ENCODE data around the gene OCRL. TPM values are rescaled to one million over a fixed set of nuclear protein-coding genes. Genes with fewer than 3 reads are reported as not detected.
A peak's percentile ranks its signal among the peaks of the same experiment; 100 is the strongest.
"Not testable (repeated sequence)": the region's sequence is repeated elsewhere in the genome, so short reads cannot be mapped to it uniquely, and the experiment has no call there.

Gene OCRL
- total RNA-seq, 5 donors from 2014 or later (not counting 1 experiment from before 2014, with no cell fraction given) = 2.2 to 4.6 (median 3.0) TPM

DNA sequence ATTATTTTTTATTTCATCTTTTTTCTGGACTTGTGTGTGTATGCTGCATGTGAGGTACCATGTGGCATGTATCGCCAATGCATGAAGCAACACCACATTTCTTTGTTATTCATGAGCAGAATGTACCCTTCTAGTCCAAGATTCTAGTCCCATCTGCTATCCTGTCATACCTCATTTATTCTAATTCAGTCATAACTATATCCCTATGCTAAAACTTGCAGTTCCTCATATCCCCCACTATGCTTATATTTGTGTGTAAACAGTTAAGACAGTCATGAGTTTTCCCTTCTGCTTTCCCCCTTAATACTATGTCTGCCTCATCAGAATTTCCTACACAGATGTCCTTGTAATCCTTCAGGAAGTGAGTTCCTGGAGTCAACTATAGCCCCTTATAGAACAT, 19.7 kb downstream of the OCRL start:
- ChIA-PET POLR2A (no interaction called here), CTCF (no interaction called here)
- no peak for DNase-seq
- Histone ChIP-seq H3K27ac (ENCODE audit: low read length) (no peak overlapping the region), H3K9me3 (no peaks in the 10 kb centered on the region), H3K27me3 (replicated peaks in 1 of 2; ENCODE audit: control insufficient read depth in 2 of 2, extremely low read depth in 1 of 2, insufficient read depth in 2 of 2, low read length in 1 of 2) (no peaks in the 10 kb centered on the region), H3K4me1 (ENCODE audit: control insufficient read depth in 1 of 2, extremely low read depth in 1 of 2, insufficient read depth in 2 of 2, low read length in 2 of 2) (no peaks in the 10 kb centered on the region), H3K4me3 (ENCODE audit: control insufficient read depth in 1 of 2, extremely low read depth in 1 of 2, low read length in 1 of 2) (no peak overlapping the region), H3K36me3 (ENCODE audit: control insufficient read depth in 2 of 2, extremely low read depth in 1 of 2, insufficient read depth in 1 of 2, low read length in 1 of 2) (peaks cover 3 to 6% of the 10 kb centered on the region in 2 donors)
- no peaks in the 10 kb centered on the region for H3K27me3 Mint-ChIP-seq
- no peak overlapping the region for H3K4me3 Mint-ChIP-seq
- peaks cover 23% of the 10 kb centered on the region for H3K36me3 Mint-ChIP-seq
- no peaks in the 10 kb centered on the region for H3K9me3 Mint-ChIP-seq
- peak overlapping the region in 1 of 2 donors; percentile 13 for H3K27ac Mint-ChIP-seq
- WGBS (ENCODE audit: insufficient coverage) = no CpG with 5 or more reads among the region's 1 CpG
- no peak for ATAC-seq (replicated peaks in 1 of 4)
- H3K4me1 Mint-ChIP-seq = no peaks in the 10 kb centered on the region

- no peaks in the 10 kb centered on the region for H3K9me3 ChIP-seq
- H3K4me1 Mint-ChIP-seq = peaks cover 11 to 12% (median 12%) of the 10 kb centered on the region in 3 donors
- peaks cover 23% of the 10 kb centered on the region for H3K36me3 Mint-ChIP-seq
- DNase-seq (no peak), ATAC-seq (replicated peaks in 1 of 4) (no peak)
- H3K9me3 Mint-ChIP-seq = no peaks in the 10 kb centered on the region
- no peak overlapping the region for H3K4me3 ChIP-seq (ENCODE audit: control insufficient read depth in 1 of 2, extremely low read depth in 1 of 2, low read length in 1 of 2)
- no peaks in the 10 kb centered on the region for H3K27me3 Mint-ChIP-seq
- no peak overlapping the region for H3K27ac ChIP-seq (ENCODE audit: low read length)
- ChIA-PET CTCF (no interaction called here), POLR2A (no interaction called here)
- H3K4me3 Mint-ChIP-seq = no peak overlapping the region
- no peaks in the 10 kb centered on the region for H3K27me3 ChIP-seq (replicated peaks in 1 of 2; ENCODE audit: control insufficient read depth in 2 of 2, extremely low read depth in 1 of 2, insufficient read depth in 2 of 2, low read length in 1 of 2)
- H3K4me1 ChIP-seq (ENCODE audit: control insufficient read depth in 1 of 2, extremely low read depth in 1 of 2, insufficient read depth in 2 of 2, low read length in 2 of 2) = peaks cover 0 to 3% of the 10 kb centered on the region in 2 experiments
- WGBS (ENCODE audit: insufficient coverage) = 83% methylated on average over 3 of the region's 3 CpGs
- H3K27ac Mint-ChIP-seq = no peak overlapping the region
- peaks cover 3 to 6% of the 10 kb centered on the region in 2 donors for H3K36me3 ChIP-seq (ENCODE audit: control insufficient read depth in 2 of 2, extremely low read depth in 1 of 2, insufficient read depth in 1 of 2, low read length in 1 of 2)
These were observed 21.4 kb downstream of the OCRL start for GRCh38 chrX:129561453-129561852.

DNA sequence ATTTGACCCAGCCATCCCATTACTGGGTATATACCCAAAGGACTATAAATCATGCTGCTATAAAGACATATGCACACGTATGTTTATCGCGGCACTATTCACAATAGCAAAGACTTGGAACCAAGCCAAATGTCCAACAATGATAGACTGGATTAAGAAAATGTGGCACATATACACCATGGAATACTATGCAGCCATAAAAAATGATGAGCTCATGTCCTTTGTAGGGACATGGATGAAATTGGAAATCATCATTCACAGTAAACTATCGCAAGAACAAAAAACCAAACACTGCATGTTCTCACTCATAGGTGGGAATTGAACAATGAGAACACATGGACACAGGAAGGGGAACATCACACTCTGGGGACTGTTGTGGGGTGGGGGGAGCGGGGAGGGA, 24.3 kb downstream of the OCRL start:
- H3K9me3 Mint-ChIP-seq; H3K4me1 ChIP-seq (ENCODE audit: control insufficient read depth in 1 of 2, extremely low read depth in 1 of 2, insufficient read depth in 2 of 2, low read length in 2 of 2); H3K4me3 ChIP-seq (ENCODE audit: control insufficient read depth in 1 of 2, extremely low read depth in 1 of 2, low read length in 1 of 2); ATAC-seq (replicated peaks in 1 of 4); H3K27me3 ChIP-seq (replicated peaks in 1 of 2; ENCODE audit: control insufficient read depth in 2 of 2, extremely low read depth in 1 of 2, insufficient read depth in 2 of 2, low read length in 1 of 2); H3K27ac Mint-ChIP-seq; CTCF ChIA-PET; H3K36me3 ChIP-seq (ENCODE audit: control insufficient read depth in 2 of 2, extremely low read depth in 1 of 2, insufficient read depth in 1 of 2, low read length in 1 of 2); H3K27me3 Mint-ChIP-seq; H3K4me3 Mint-ChIP-seq; DNase-seq; H3K27ac ChIP-seq (ENCODE audit: low read length); POLR2A ChIA-PET; H3K9me3 ChIP-seq: not testable (repeated sequence)
- H3K4me1 Mint-ChIP-seq = peaks cover 11 to 12% (median 12%) of the 10 kb centered on the region in 3 donors
- H3K36me3 Mint-ChIP-seq = peaks cover 35% of the 10 kb centered on the region
- whole genome bisulfite sequencing (ENCODE audit: insufficient coverage) = no CpG with 5 or more reads among the region's 5 CpGs

DNA sequence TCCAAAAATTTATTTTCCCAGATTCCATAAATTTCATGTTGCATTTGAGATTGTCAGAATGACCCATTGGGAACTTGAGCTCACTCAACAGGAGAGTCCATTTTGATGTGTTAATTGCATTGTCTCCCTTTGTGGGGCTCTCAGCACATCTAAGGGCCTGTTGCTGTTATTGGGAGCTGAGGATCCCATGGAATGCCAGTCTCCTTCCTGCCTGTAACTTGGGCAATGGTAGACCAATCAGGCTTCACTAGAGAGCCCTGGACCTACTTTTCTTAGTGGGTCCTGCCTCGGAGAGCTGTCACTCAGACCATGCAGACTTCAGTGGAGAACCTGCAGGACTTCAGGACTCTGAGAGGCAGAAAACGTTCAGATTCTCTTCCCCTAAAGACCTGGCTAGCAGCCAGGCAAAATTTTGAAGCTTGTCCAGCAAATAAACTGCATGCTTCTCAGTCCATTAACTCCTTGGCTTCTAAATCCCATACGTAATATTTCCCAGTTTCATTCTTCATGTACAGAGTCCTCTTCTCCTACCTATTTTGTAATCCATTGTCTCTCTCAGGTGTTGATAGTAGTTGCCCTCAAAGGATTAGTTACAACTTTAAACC, 25.1 kb downstream of the OCRL start:
- peaks cover 0 to 3% of the 10 kb centered on the region in 2 experiments for H3K4me1 ChIP-seq (ENCODE audit: control insufficient read depth in 1 of 2, extremely low read depth in 1 of 2, insufficient read depth in 2 of 2, low read length in 2 of 2)
- ChIA-PET CTCF (interaction anchor here in 1 of 2 donors (0.6 kb wide), 1 partner anchor 268 kb away, joined by 7 read pairs; no protein-coding TSS in a partner anchor), POLR2A (interaction anchor here in 1 of 2 donors (0.6 kb wide), 1 partner anchor 22 kb away, joined by 3 read pairs; no protein-coding TSS in a partner anchor)
- H3K4me1 Mint-ChIP-seq = peaks cover 11 to 12% (median 12%) of the 10 kb centered on the region in 3 donors
- ATAC-seq (replicated peaks in 1 of 4) (no peak), DNase-seq (no peak)
- peaks cover 34% of the 10 kb centered on the region for H3K36me3 Mint-ChIP-seq
- peak overlapping the region in 1 of 2 donors; percentile 4 for H3K27ac Mint-ChIP-seq
- no peaks in the 10 kb centered on the region for H3K9me3 ChIP-seq
- peaks cover 3 to 4% of the 10 kb centered on the region in 2 donors for H3K36me3 ChIP-seq (ENCODE audit: control insufficient read depth in 2 of 2, extremely low read depth in 1 of 2, insufficient read depth in 1 of 2, low read length in 1 of 2)
- H3K27me3 Mint-ChIP-seq = no peaks in the 10 kb centered on the region
- no peaks in the 10 kb centered on the region for H3K9me3 Mint-ChIP-seq
- H3K4me3 ChIP-seq (ENCODE audit: control insufficient read depth in 1 of 2, extremely low read depth in 1 of 2, low read length in 1 of 2) = no peak overlapping the region
- H3K27ac ChIP-seq (ENCODE audit: low read length) = no peak overlapping the region
- H3K4me3 Mint-ChIP-seq = no peak overlapping the region
- H3K27me3 ChIP-seq (replicated peaks in 1 of 2; ENCODE audit: control insufficient read depth in 2 of 2, extremely low read depth in 1 of 2, insufficient read depth in 2 of 2, low read length in 1 of 2) = no peaks in the 10 kb centered on the region
- WGBS (ENCODE audit: insufficient coverage) = 83% methylated on average over 2 of the region's 3 CpGs

GRCh38 chrX:129566073-129566472, 26.0 kb downstream of the OCRL start:
- Histone ChIP-seq H3K36me3 (ENCODE audit: control insufficient read depth in 2 of 2, extremely low read depth in 1 of 2, insufficient read depth in 1 of 2, low read length in 1 of 2) (peaks cover 1 to 3% of the 10 kb centered on the region in 2 donors), H3K27ac (ENCODE audit: low read length) (no peak overlapping the region), H3K27me3 (replicated peaks in 1 of 2; ENCODE audit: control insufficient read depth in 2 of 2, extremely low read depth in 1 of 2, insufficient read depth in 2 of 2, low read length in 1 of 2) (no peaks in the 10 kb centered on the region), H3K9me3 (no peaks in the 10 kb centered on the region), H3K4me1 (ENCODE audit: control insufficient read depth in 1 of 2, extremely low read depth in 1 of 2, insufficient read depth in 2 of 2, low read length in 2 of 2) (peaks cover 0 to 3% of the 10 kb centered on the region in 2 experiments), H3K4me3 (ENCODE audit: control insufficient read depth in 1 of 2, extremely low read depth in 1 of 2, low read length in 1 of 2) (no peak overlapping the region)
- ATAC-seq (replicated peaks in 1 of 4) = no peak
- ChIA-PET CTCF (no interaction called here), POLR2A (no interaction called here)
- no CpG with 5 or more reads among the region's 1 CpG for WGBS (ENCODE audit: insufficient coverage)
- Mint-ChIP-seq H3K36me3 (peaks cover 36% of the 10 kb centered on the region), H3K9me3 (no peaks in the 10 kb centered on the region), H3K27me3 (no peaks in the 10 kb centered on the region), H3K4me3 (no peak overlapping the region), H3K27ac (peak overlapping the region in 1 of 2 donors; percentile 36), H3K4me1 (peaks cover 11 to 12% (median 12%) of the 10 kb centered on the region in 3 donors)
- no peak for DNase-seq

DNA sequence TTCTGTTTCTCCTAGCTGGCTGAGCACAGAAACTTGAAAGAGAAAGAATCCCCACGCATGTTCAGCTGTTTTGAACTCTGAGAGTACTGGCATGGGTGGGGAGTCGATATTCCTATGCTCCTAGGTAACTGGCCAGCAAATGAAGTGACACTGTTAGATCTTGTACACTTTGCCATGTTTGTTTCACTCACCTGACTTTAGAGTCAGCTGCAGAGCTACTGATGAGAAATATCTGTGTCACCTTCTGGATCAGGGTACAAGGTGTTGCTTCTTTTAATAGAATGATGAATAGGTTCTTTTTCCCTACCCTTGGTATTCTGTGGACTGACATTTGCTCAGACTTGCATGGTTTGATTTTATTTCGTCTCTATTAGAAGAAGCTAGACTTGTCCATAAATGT, 28.3 kb downstream of the OCRL start:
- Mint-ChIP-seq H3K36me3 (peaks cover 20% of the 10 kb centered on the region), H3K4me3 (no peak overlapping the region), H3K9me3 (no peaks in the 10 kb centered on the region), H3K27ac (no peak overlapping the region), H3K27me3 (no peaks in the 10 kb centered on the region), H3K4me1 (peaks cover 11 to 12% (median 12%) of the 10 kb centered on the region in 3 donors)
- POLR2A ChIA-PET = no interaction called here
- no peaks in the 10 kb centered on the region for H3K9me3 ChIP-seq
- ATAC-seq (replicated peaks in 1 of 4) (no peak), DNase-seq (no peak)
- no peak overlapping the region for H3K4me3 ChIP-seq (ENCODE audit: control insufficient read depth in 1 of 2, extremely low read depth in 1 of 2, low read length in 1 of 2)
- CTCF ChIA-PET = no interaction called here
- WGBS (ENCODE audit: insufficient coverage) = no CpG with 5 or more reads among the region's 3 CpGs
- peaks cover 0 to 3% of the 10 kb centered on the region in 2 experiments for H3K4me1 ChIP-seq (ENCODE audit: control insufficient read depth in 1 of 2, extremely low read depth in 1 of 2, insufficient read depth in 2 of 2, low read length in 2 of 2)
- H3K27me3 ChIP-seq (replicated peaks in 1 of 2; ENCODE audit: control insufficient read depth in 2 of 2, extremely low read depth in 1 of 2, insufficient read depth in 2 of 2, low read length in 1 of 2) = no peaks in the 10 kb centered on the region
- no peaks in the 10 kb centered on the region for H3K36me3 ChIP-seq (ENCODE audit: control insufficient read depth in 2 of 2, extremely low read depth in 1 of 2, insufficient read depth in 1 of 2, low read length in 1 of 2)
- no peak overlapping the region for H3K27ac ChIP-seq (ENCODE audit: low read length)

Data from T-cell (primary cell).